ENCODE measurements around the gene SMIM35. TPM values are rescaled to one million over a fixed set of nuclear protein-coding genes. Genes with fewer than 3 reads are reported as not detected.

Gene SMIM35
- total and polyA plus RNA-seq, 2 of the 13 experiments (the other 11 are each of a cell fraction or from before 2014, with no cell fraction given): not detected

GRCh38 chr11:117972044-117972443 is 114.7 kb downstream of the SMIM35 start:
- no peaks in the 10 kb centered on the region for H3K4me1 ChIP-seq (ENCODE audit: insufficient read depth, low read length)
- BruUV-seq (replicated peaks): no TSS peak
- intact Hi-C loops (cut with micrococcal nuclease; ENCODE audit: unreplicated experiment) (no loop called here), in situ Hi-C loops (cut with HindIII; ENCODE audit: extremely low pct_ligation_motif_present, low pct_unique_long_range_greater_than_20kb) (no loop called here)
- H3K4me2 ChIP-seq (ENCODE audit: low read depth, low read length): no peak overlapping the region
- no peak overlapping the region for H2AFZ ChIP-seq (ENCODE audit: low read length)
- H3K9me3 ChIP-seq (ENCODE audit: low read length): no peaks in the 10 kb centered on the region
- no peak overlapping the region for H3K9ac ChIP-seq (ENCODE audit: insufficient read depth, low read depth, low read length)
- FAIRE-seq (no peak), DNase-seq (ENCODE audit: low spot score) (no peak), ATAC-seq (no peak)
- WGBS (ENCODE audit: low lambda C conversion rate): 41% methylated on average over 10 of the region's 10 CpGs
- H3K36me3 ChIP-seq (replicated peaks in 1 of 2; ENCODE audit: control insufficient read depth in 1 of 2, insufficient read depth in 2 of 2, low read length in 2 of 2): no peaks in the 10 kb centered on the region
- ChIA-PET CTCF (ENCODE audit: low intra/inter-chr PET ratio, low total read pairs) (no interaction called here), POLR2A (no interaction called here)
- H3K4me3 ChIP-seq (replicated peaks in 1 of 3; ENCODE audit: insufficient read depth in 1 of 3, low read depth in 2 of 3, low read length in 3 of 3): no peak overlapping the region
- H3K27me3 ChIP-seq (ENCODE audit: control insufficient read depth in 1 of 2, insufficient read depth in 2 of 2, low read length in 2 of 2): peaks cover 0 to 44% of the 10 kb centered on the region in 2 experiments; a peak in 2 of 5 replicates
- TF ChIP-seq ZNF580 (CRISPR knock-in tag; IDR thresholded peaks at IDR 0.05; ENCODE audit: borderline replicate concordance, low read depth) (no peak), MIXL1 (CRISPR knock-in tag; IDR thresholded peaks at IDR 0.05) (no peak), GATAD1 (CRISPR knock-in tag; IDR thresholded peaks at IDR 0.05) (no peak), KMT2A (CRISPR knock-in tag; IDR thresholded peaks at IDR 0.05) (no peak), RFX1 (IDR thresholded peaks at IDR 0.05) (no peak), HMG20A (CRISPR knock-in tag; IDR thresholded peaks at IDR 0.05; ENCODE audit: borderline replicate concordance) (no peak), ZNF790 (CRISPR knock-in tag; IDR thresholded peaks at IDR 0.05; ENCODE audit: borderline replicate concordance) (no peak), RBAK (CRISPR knock-in tag; IDR thresholded peaks at IDR 0.05) (no peak), KDM5B (CRISPR knock-in tag; IDR thresholded peaks at IDR 0.05; ENCODE audit: borderline replicate concordance) (no peak), ZNF562 (CRISPR knock-in tag; IDR thresholded peaks at IDR 0.05; ENCODE audit: borderline replicate concordance) (no peak), ZMAT5 (CRISPR knock-in tag; IDR thresholded peaks at IDR 0.05; ENCODE audit: borderline replicate concordance, low read depth) (no peak), MATR3 (CRISPR knock-in tag; IDR thresholded peaks at IDR 0.05) (no peak), BHLHE40 (IDR thresholded peaks at IDR 0.05; ENCODE audit: low read length) (no peak), CEBPZ (IDR thresholded peaks at IDR 0.05; ENCODE audit: low read length) (no peak), TFAP4 (IDR thresholded peaks at IDR 0.05; ENCODE audit: borderline replicate concordance, low read depth) (no peak), ZNF362 (CRISPR knock-in tag; IDR thresholded peaks at IDR 0.05; ENCODE audit: borderline replicate concordance) (no peak), IRX3 (CRISPR knock-in tag; IDR thresholded peaks at IDR 0.05; ENCODE audit: borderline replicate concordance, low read depth) (no peak)
- TF ChIP-seq, protein P1, sequence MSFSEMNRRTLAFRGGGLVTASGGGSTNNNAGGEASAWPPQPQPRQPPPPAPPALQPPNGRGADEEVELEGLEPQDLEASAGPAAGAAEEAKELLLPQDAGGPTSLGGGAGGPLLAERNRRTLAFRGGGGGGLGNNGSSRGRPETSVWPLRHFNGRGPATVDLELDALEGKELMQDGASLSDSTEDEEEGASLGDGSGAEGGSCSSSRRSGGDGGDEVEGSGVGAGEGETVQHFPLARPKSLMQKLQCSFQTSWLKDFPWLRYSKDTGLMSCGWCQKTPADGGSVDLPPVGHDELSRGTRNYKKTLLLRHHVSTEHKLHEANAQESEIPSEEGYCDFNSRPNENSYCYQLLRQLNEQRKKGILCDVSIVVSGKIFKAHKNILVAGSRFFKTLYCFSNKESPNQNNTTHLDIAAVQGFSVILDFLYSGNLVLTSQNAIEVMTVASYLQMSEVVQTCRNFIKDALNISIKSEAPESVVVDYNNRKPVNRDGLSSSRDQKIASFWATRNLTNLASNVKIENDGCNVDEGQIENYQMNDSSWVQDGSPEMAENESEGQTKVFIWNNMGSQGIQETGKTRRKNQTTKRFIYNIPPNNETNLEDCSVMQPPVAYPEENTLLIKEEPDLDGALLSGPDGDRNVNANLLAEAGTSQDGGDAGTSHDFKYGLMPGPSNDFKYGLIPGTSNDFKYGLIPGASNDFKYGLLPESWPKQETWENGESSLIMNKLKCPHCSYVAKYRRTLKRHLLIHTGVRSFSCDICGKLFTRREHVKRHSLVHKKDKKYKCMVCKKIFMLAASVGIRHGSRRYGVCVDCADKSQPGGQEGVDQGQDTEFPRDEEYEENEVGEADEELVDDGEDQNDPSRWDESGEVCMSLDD (CRISPR knock-in tag; IDR thresholded peaks at IDR 0.05; ENCODE audit: borderline replicate concordance): no peak
- H3K79me2 ChIP-seq (ENCODE audit: insufficient read depth, low read length): no peaks in the 10 kb centered on the region
- H4K20me1 ChIP-seq (ENCODE audit: insufficient read depth, low read length): no peaks in the 10 kb centered on the region
- H3K27ac ChIP-seq (ENCODE audit: extremely low read length, insufficient read depth, low read length): no peak overlapping the region
